COLO829 (cell line): Measurements from ENCODE around the gene FBXO30.

Source experiments
- DNase-seq: peaks from one replicate; pipeline ENCODE4 v3.0.0; 2012; ENCODE audit warnings: low spot score

The FBXO30 gene

DNA sequence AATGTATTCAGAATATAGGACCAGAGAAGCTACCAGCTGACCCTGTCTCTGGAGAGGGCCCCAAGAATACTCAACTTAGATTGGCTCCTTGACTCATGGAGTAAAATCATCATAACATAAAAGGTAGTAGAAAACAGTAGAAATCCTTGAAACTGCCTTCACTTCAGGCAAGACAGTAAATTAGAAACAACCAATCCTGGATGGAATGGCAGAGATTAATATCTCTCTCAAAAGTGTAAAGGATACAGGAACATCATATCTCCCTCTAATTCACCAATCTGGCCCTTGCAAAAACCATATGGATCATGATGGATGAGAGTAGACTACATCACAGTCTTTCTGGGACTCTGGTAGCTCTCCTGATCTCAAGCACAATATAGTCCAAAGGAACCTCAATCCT, 58.9 kb downstream of the FBXO30 start:
- DNase-seq, result no peak

DNA sequence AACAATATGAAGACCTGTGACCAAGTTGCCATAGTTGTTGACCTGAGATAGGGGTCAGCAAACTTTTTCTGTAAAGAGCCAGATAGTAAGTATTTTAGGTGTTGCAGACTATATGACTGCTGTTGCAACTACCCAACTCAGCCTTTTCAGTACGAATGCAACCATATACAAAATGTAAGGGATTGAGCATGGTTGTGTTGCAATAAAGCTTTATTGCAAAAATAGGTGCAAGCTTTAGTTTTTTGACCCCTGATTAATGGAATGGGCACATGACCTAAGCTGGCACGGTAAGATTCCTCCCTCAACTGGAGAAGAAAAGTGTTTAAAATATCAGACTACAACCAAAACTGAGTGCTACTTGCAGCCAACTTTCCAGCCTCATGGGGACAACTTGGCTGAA, 62.0 kb downstream of the FBXO30 start:
- DNase-seq, result no peak

DNA sequence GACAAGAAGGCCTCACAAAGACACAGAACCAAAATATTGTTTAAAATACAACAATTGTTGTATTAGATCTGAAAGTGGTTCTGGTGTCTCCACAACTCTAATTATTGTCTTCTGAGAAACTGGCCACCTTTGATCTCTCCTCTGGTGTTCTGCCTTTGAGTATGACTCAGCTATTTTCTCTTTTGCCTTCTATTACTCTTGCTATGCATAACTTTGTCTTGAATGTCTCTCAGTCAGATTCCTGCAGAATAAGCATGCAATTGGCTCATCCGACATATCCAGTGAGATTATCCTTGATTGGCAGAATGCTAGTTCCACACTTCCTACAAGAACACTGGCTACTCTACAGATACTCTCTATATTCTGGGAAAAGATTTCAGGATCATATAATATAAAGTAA, 65.0 kb downstream of the FBXO30 start:
- peak; percentile 27 for DNase-seq

DNA sequence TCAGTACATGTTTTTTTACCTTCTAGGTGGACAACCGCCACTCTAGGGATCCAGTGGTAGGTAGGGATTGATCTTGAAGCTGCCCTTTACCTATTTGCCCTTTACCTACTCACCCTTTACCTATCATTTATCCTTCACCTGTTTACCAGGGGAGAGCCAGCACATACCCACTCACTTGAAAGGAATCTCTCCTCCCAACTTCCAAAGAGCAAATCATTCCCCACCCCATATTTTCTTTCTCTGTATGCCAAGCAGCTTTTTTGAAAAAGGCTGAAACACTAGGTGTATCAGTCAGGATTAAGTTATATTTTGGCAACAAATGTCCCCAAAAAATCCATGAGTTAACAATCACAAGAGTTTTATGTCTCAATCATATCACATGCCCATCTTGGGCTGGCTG, 68.7 kb downstream of the FBXO30 start:
- no peak for DNase-seq

DNA sequence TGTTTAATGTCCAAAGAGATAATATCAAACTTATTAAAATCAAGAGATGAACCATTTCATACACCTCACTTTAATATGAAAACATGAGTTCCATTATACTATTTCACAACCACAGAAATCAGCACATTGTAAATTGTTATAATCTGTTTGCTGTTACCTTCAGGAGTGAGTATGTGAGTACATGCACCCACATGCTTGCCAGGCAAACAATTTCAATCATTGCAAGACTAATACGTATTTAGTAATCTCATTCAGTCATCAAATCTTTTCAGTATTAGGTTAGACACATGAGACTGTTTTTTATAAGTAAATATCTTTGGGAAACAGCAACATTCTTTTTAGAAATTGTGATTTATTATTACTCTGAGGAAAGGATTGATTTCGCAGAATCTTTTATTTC, 70.0 kb downstream of the FBXO30 start:
- no peak for DNase-seq
